Measurements from ENCODE around the gene HELQ. TPM values are rescaled to one million over a fixed set of nuclear protein-coding genes. Genes with fewer than 3 reads are reported as not detected.

Gene HELQ
- total RNA-seq, 2 donors from 2014 or later, result 8.8 to 10.7 TPM

GRCh38 chr4:83490876-83491450, 35.3 kb upstream of the HELQ start:
- H3K9me3 ChIP-seq, result no peaks in the 10 kb centered on the region
- DNase-seq (ENCODE audit: low spot score), result no peak
- no peaks in the 10 kb centered on the region for H3K27me3 ChIP-seq
- no peak overlapping the region for H3K27ac ChIP-seq
- no peaks in the 10 kb centered on the region for H3K4me1 ChIP-seq
- H3K36me3 ChIP-seq, result no peaks in the 10 kb centered on the region
- TF ChIP-seq CTCF (IDR thresholded peaks at IDR 0.05), result peak; percentile 48 to 65
- no peak overlapping the region for H3K4me3 ChIP-seq

DNA sequence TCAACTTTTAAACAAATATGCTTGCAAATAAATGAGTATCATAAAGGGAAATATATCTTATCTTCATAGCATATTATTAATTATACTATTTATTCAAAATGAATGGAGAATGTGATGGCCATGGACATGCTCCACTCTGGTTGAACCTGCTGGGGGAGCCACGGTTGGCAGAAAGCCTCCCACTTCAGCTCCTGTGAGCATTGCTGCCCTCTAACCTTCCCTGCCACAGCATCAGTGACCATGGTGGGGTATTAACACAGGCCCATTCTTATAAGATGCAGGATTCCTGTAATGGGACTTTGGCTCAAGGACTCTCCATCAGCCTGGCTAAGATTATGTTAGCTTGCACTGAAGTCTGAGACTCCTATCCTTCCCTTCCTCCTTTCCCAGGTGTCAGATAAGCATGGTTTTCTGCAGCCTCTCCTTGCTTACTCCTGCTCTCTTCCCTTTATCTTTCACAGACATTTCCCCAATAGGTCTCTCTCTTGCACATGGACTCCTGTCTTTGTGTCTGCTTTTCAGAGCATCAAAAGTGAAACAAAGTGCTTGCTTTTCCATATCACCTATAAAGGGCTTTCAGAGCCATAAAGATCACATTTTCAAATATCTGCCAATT, 34.2 kb upstream of the HELQ start:
- Histone ChIP-seq H3K27ac (no peak overlapping the region), H3K4me1 (peaks cover 0 to 6% of the 10 kb centered on the region in 2 donors), H3K27me3 (no peaks in the 10 kb centered on the region), H3K36me3 (no peaks in the 10 kb centered on the region), H3K4me3 (no peak overlapping the region), H3K9me3 (no peaks in the 10 kb centered on the region)
- DNase-seq (ENCODE audit: low spot score), result no peak
- TF ChIP-seq CTCF (IDR thresholded peaks at IDR 0.05), result no peak

GRCh38 chr4:83486457-83487129, 31.0 kb upstream of the HELQ start:
- no peaks in the 10 kb centered on the region for H3K27me3 ChIP-seq
- H3K9me3 ChIP-seq, result no peaks in the 10 kb centered on the region
- H3K4me1 ChIP-seq, result peaks cover 0 to 13% of the 10 kb centered on the region in 2 donors
- no peak for TF ChIP-seq CTCF (IDR thresholded peaks at IDR 0.05)
- no peak overlapping the region for H3K27ac ChIP-seq
- no peak for DNase-seq (ENCODE audit: low spot score)
- no peak overlapping the region for H3K4me3 ChIP-seq
- no peaks in the 10 kb centered on the region for H3K36me3 ChIP-seq

GRCh38 chr4:83484500-83485461, 29.2 kb upstream of the HELQ start, which contains the start of gene ABRAXAS1:
ABRAXAS1 (minus strand) TSS chr4:83485100; CDS start chr4:83485072, 28 bp downstream.
- no peaks in the 10 kb centered on the region for H3K9me3 ChIP-seq
- no peak for TF ChIP-seq CTCF (IDR thresholded peaks at IDR 0.05)
- peak; percentile 91 for DNase-seq (ENCODE audit: low spot score)
- H3K27me3 ChIP-seq, result no peaks in the 10 kb centered on the region
- H3K36me3 ChIP-seq, result no peaks in the 10 kb centered on the region
- peaks cover 0 to 13% of the 10 kb centered on the region in 2 donors for H3K4me1 ChIP-seq
- peak within 1 kb of the TSS; percentile 64 to 70 for H3K4me3 ChIP-seq
- H3K27ac ChIP-seq, result peak within 1 kb of the TSS; percentile 80 to 90

DNA sequence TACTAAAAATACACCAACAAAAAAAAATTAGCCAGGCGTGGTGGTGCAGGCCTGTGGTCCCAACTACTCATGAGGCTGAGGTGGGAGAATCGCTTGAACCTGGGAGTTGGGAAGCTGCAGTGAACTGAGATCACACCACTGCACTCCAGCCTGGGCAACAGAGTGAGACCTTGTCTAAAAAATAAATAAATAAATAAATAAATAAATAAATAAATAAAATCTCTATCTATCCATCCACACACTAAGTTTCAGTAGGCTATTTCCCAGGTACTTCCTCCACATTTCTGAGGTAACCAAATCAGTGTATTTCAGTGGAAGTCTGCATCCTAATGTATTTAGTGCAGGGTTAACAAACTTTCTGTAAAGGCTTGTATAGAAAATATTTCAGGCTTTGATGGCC, 18.3 kb upstream of the HELQ start:
- no peak for TF ChIP-seq CTCF (IDR thresholded peaks at IDR 0.05)
- H3K4me1 ChIP-seq, result no peaks in the 10 kb centered on the region
- H3K9me3 ChIP-seq, result no peaks in the 10 kb centered on the region
- H3K27me3 ChIP-seq, result no peaks in the 10 kb centered on the region
- H3K27ac ChIP-seq, result no peak overlapping the region
- DNase-seq (ENCODE audit: low spot score), result no peak
- peaks cover 13% of the 10 kb centered on the region for H3K36me3 ChIP-seq
- H3K4me3 ChIP-seq, result no peak overlapping the region
